Neuronal stem cell (in vitro differentiated cells): ENCODE data around the gene LOXHD1.

Experiments
- DNase-seq: peaks from one replicate; pipeline ENCODE4 v3.0.0-alpha.2; 2013; ENCODE audit warnings: low spot score
- H2AFZ ChIP-seq: one replicate; pipeline ENCODE4 v1.6.1; 2013; ENCODE audit warnings: mild to moderate bottlenecking, low read length, inconsistent platforms
- H2AK5ac ChIP-seq: 2 replicates; pipeline ENCODE4 v1.6.1; 2013; ENCODE audit warnings: low read depth, mild to moderate bottlenecking, inconsistent platforms, low read length, moderate library complexity, mixed read lengths
- H2BK120ac ChIP-seq: 2 replicates; pipeline ENCODE4 v1.6.1; 2013; ENCODE audit warnings: low read depth, mild to moderate bottlenecking, inconsistent platforms, low read length, moderate library complexity, mixed read lengths
- H2BK12ac ChIP-seq: one replicate; pipeline ENCODE4 v1.6.1; 2013; ENCODE audit warnings: low read length, inconsistent platforms
- H2BK15ac ChIP-seq: 2 replicates; pipeline ENCODE4 v1.6.1; 2013; ENCODE audit warnings: mild to moderate bottlenecking, low read length, inconsistent platforms, mixed read lengths
- H2BK5ac ChIP-seq: one replicate; pipeline ENCODE4 v1.6.1; 2013; ENCODE audit warnings: inconsistent platforms, mild to moderate bottlenecking, low read length, moderate library complexity
- H3K14ac ChIP-seq: one replicate; pipeline ENCODE4 v1.6.1; 2013; ENCODE audit warnings: low read length, inconsistent platforms
- H3K18ac ChIP-seq: 2 replicates; pipeline ENCODE4 v1.6.1; 2013; ENCODE audit warnings: low read length, inconsistent platforms
- H3K23ac ChIP-seq: 2 replicates; pipeline ENCODE4 v1.6.1; 2013; ENCODE audit warnings: low read depth, mild to moderate bottlenecking, mixed read lengths, low read length, inconsistent platforms; ENCODE audit not compliant: poor library complexity
- H3K27ac ChIP-seq: replicated peaks from 3 replicates; pipeline ENCODE4 v1.5.1; 2013; ENCODE audit warnings: low read length, inconsistent platforms
- H3K27me3 ChIP-seq, 3 experiments: 2 replicates each; pipeline ENCODE4 v1.6.1; 2013; ENCODE audit warnings: low read length in 3 of 3, mild to moderate bottlenecking in 2 of 3, inconsistent platforms in 1 of 3, low read depth in 1 of 3, mixed read lengths in 1 of 3, moderate library complexity in 1 of 3; ENCODE audit not compliant: control insufficient read depth in 3 of 3, insufficient read depth in 3 of 3
- H3K36me3 ChIP-seq, 2 donors: replicated peaks in 1 of 2; 2 replicates each; pipeline ENCODE4 v1.6.1; 2013; ENCODE audit warnings: low read length in 2 of 2; ENCODE audit not compliant: control insufficient read depth in 2 of 2, insufficient read depth in 2 of 2
- H3K4ac ChIP-seq: 2 replicates; pipeline ENCODE4 v1.6.1; 2013; ENCODE audit warnings: inconsistent platforms, mild to moderate bottlenecking, low read length, moderate library complexity
- H3K4me1 ChIP-seq, 2 donors: 1 replicate in 1 of 2; 2 replicates in 1 of 2; pipeline ENCODE4 v1.6.1; 2013; ENCODE audit warnings: low read length in 2 of 2, low read depth in 1 of 2; ENCODE audit not compliant: control insufficient read depth in 2 of 2, insufficient read depth in 1 of 2
- H3K4me2 ChIP-seq: one replicate; pipeline ENCODE4 v1.6.1; 2013; ENCODE audit warnings: mild to moderate bottlenecking, low read length, inconsistent platforms; ENCODE audit not compliant: insufficient read depth, poor library complexity, severe bottlenecking
- H3K4me3 ChIP-seq, 2 donors: 2 replicates each; pipeline ENCODE4 v1.5.1; 2013; ENCODE audit warnings: low read length in 2 of 2, mild to moderate bottlenecking in 2 of 2, inconsistent platforms in 1 of 2, moderate library complexity in 1 of 2
- H3K79me1 ChIP-seq: one replicate; pipeline ENCODE4 v1.6.1; 2013; ENCODE audit warnings: low read depth, mild to moderate bottlenecking, inconsistent platforms, low read length, moderate library complexity
- H3K9ac ChIP-seq: one replicate; pipeline ENCODE4 v1.6.1; 2013; ENCODE audit warnings: mild to moderate bottlenecking, low read depth, low read length, inconsistent platforms; ENCODE audit not compliant: poor library complexity
- H3K9me3 ChIP-seq, 2 donors: replicated peaks in 1 of 2; 2 replicates each; pipeline versions ENCODE3 to v1.6.1; 2013; ENCODE audit warnings: low read length in 2 of 2, mild to moderate bottlenecking in 2 of 2, inconsistent platforms in 1 of 2, low read depth in 1 of 2, mixed read lengths in 1 of 2, moderate library complexity in 1 of 2; ENCODE audit not compliant: control insufficient read depth in 2 of 2, insufficient read depth in 1 of 2
- H4K8ac ChIP-seq: one replicate; pipeline ENCODE4 v1.6.1; 2013; ENCODE audit warnings: low read depth, mild to moderate bottlenecking, inconsistent platforms, low read length, moderate library complexity
- H4K91ac ChIP-seq: one replicate; pipeline ENCODE4 v1.6.1; 2013; ENCODE audit warnings: low read length, low read depth, mild to moderate bottlenecking, inconsistent platforms; ENCODE audit not compliant: poor library complexity
- WGBS, 2 donors: extraction: QIAGEN DNeasy Blood & Tissue Kit; methylation state at CpG; one replicate each; pipeline ENCODE4 v1.1.7; 2013; ENCODE audit warnings: missing lambda C conversion rate in 2 of 2, mixed read lengths in 1 of 2; ENCODE audit not compliant: insufficient read length in 2 of 2, insufficient replicate concordance in 1 of 2; ENCODE audit errors: extremely low coverage in 2 of 2; 5-methylcytosine and 5-hydroxymethylcytosine counted together

LOXHD1 gene

DNA sequence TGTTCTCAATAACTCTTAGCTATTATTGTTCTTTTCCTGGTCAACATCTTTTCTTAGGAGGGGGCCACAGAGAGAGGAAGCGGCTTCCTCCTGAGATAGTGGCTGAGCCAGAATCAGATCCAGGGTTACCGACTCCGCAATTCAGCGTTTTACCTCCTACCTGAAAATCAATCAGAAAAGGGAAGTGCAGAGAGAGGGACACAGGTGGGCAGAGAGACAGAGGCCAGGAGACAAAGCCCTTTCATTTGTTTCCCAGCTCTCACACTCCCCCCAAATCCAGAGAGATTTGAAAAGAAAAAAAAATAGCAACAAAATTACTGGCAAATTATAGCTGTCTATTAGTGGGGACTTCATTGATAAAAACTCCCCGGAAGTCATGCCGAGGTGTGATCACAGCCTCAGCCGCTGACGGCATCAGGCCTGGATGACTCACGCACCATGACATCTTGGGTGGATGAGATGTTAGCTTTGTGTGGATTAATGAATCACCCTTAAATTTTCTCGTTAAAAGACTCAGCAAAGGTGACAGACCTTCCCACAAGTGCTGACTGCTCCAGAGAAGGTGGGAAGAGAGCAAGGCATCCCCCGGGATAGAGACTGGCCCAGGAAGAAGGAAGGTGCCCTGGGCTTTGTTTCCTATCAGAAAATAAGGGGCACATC, 120.7 kb downstream of the LOXHD1 start:
- Histone ChIP-seq H2BK12ac (no peak overlapping the region), H4K8ac (no peak overlapping the region), H3K9ac (no peak overlapping the region), H3K27me3 (no peaks in the 10 kb centered on the region), H3K79me1 (no peaks in the 10 kb centered on the region), H2AFZ (no peak overlapping the region), H3K18ac (no peak overlapping the region), H4K91ac (no peak overlapping the region), H2BK15ac (no peak overlapping the region), H3K27ac (no peak overlapping the region), H3K9me3 (no peaks in the 10 kb centered on the region), H3K23ac (no peak overlapping the region), H3K14ac (no peak overlapping the region), H2BK120ac (no peak overlapping the region), H3K4me3 (no peak overlapping the region), H3K4me1 (no peaks in the 10 kb centered on the region), H2BK5ac (no peak overlapping the region), H3K4ac (no peak overlapping the region), H3K36me3 (no peaks in the 10 kb centered on the region), H3K4me2 (no peak overlapping the region), H2AK5ac (no peak overlapping the region)
- no CpG with 5 or more reads among the region's 11 CpGs for WGBS, 2 donors
- DNase-seq = no peak

- H3K14ac ChIP-seq = no peak overlapping the region
- no peak overlapping the region for H3K4me3 ChIP-seq
- H3K23ac ChIP-seq = no peak overlapping the region
- DNase-seq = no peak
- H3K4me1 ChIP-seq = no peaks in the 10 kb centered on the region
- no peak overlapping the region for H2BK12ac ChIP-seq
- H2BK120ac ChIP-seq = no peak overlapping the region
- no peak overlapping the region for H2AK5ac ChIP-seq
- peaks cover 0 to 9% (median 0%) of the 10 kb centered on the region in 3 experiments for H3K27me3 ChIP-seq
- no peaks in the 10 kb centered on the region for H3K79me1 ChIP-seq
- H3K36me3 ChIP-seq = no peaks in the 10 kb centered on the region
- no peak overlapping the region for H2BK5ac ChIP-seq
- no peak overlapping the region for H2BK15ac ChIP-seq
- no CpG with 5 or more reads among the region's 2 CpGs for WGBS, 2 donors
- H4K91ac ChIP-seq = no peak overlapping the region
- no peaks in the 10 kb centered on the region for H3K9me3 ChIP-seq
- no peak overlapping the region for H4K8ac ChIP-seq
- H3K27ac ChIP-seq = no peak overlapping the region
- H3K18ac ChIP-seq = no peak overlapping the region
- no peak overlapping the region for H3K9ac ChIP-seq
- H2AFZ ChIP-seq = no peak overlapping the region
- no peak overlapping the region for H3K4me2 ChIP-seq
- H3K4ac ChIP-seq = no peak overlapping the region
Measured at GRCh38 chr18:46531482-46531881, 125.5 kb downstream of the LOXHD1 start.

- no peak overlapping the region for H3K4me3 ChIP-seq
- no peak overlapping the region for H2BK120ac ChIP-seq
- no peak overlapping the region for H3K18ac ChIP-seq
- no peak overlapping the region for H2AFZ ChIP-seq
- H4K8ac ChIP-seq = no peak overlapping the region
- H2BK15ac ChIP-seq = no peak overlapping the region
- no peak overlapping the region for H3K9ac ChIP-seq
- H3K36me3 ChIP-seq = no peaks in the 10 kb centered on the region
- no peak overlapping the region for H3K4ac ChIP-seq
- H3K9me3 ChIP-seq = no peaks in the 10 kb centered on the region
- H2BK12ac ChIP-seq = no peak overlapping the region
- H3K79me1 ChIP-seq = no peaks in the 10 kb centered on the region
- H3K4me2 ChIP-seq = no peak overlapping the region
- H3K23ac ChIP-seq = no peak overlapping the region
- no peak overlapping the region for H3K14ac ChIP-seq
- H3K4me1 ChIP-seq = no peaks in the 10 kb centered on the region
- WGBS, 2 donors = no CpG with 5 or more reads among the region's 3 CpGs
- no peak for DNase-seq
- no peak overlapping the region for H2BK5ac ChIP-seq
- H3K27ac ChIP-seq = no peak overlapping the region
- H2AK5ac ChIP-seq = no peak overlapping the region
- peaks cover 0 to 9% (median 0%) of the 10 kb centered on the region in 3 experiments for H3K27me3 ChIP-seq
- no peak overlapping the region for H4K91ac ChIP-seq
Measured at GRCh38 chr18:46528037-46528436, 129.0 kb downstream of the LOXHD1 start.

GRCh38 chr18:46519870-46520269, 137.2 kb downstream of the LOXHD1 start:
- H2AFZ ChIP-seq = no peak overlapping the region
- no peaks in the 10 kb centered on the region for H3K9me3 ChIP-seq
- H3K4me1 ChIP-seq = peaks cover 0 to 3% of the 10 kb centered on the region in 2 donors
- no peak overlapping the region for H2BK12ac ChIP-seq
- no peak overlapping the region for H3K4ac ChIP-seq
- H3K18ac ChIP-seq = no peak overlapping the region
- no peak overlapping the region for H3K4me3 ChIP-seq
- H3K14ac ChIP-seq = no peak overlapping the region
- H3K36me3 ChIP-seq = no peaks in the 10 kb centered on the region
- no CpG with 5 or more reads among the region's 7 CpGs for WGBS, 2 donors
- DNase-seq = no peak
- no peak overlapping the region for H2BK120ac ChIP-seq
- no peaks in the 10 kb centered on the region for H3K27me3 ChIP-seq
- H3K79me1 ChIP-seq = no peaks in the 10 kb centered on the region
- no peak overlapping the region for H2BK15ac ChIP-seq
- no peak overlapping the region for H4K91ac ChIP-seq
- no peak overlapping the region for H3K9ac ChIP-seq
- H2AK5ac ChIP-seq = no peak overlapping the region
- H2BK5ac ChIP-seq = no peak overlapping the region
- H3K23ac ChIP-seq = no peak overlapping the region
- no peak overlapping the region for H4K8ac ChIP-seq
- no peak overlapping the region for H3K4me2 ChIP-seq
- no peak overlapping the region for H3K27ac ChIP-seq
